Adrenal gland (tissue), 12 donors: ENCODE results near the gene ZFP92. TPM values are rescaled to one million over a fixed set of nuclear protein-coding genes. Genes with fewer than 3 reads are reported as not detected.

Experiments used
- DNase-seq, 7 donors: peaks; one replicate each; pipeline ENCODE4 v3.0.0-alpha.2; 2019 to 2020
- H3K27ac ChIP-seq, 5 donors: fragments of 200-600 bp; sonication (generic) in 4 of 5; 1 replicate in 3 of 5; 2 replicates in 2 of 5; pipeline versions ENCODE4 v1.5.1 to v1.8.0; 2016 to 2020; ENCODE audit warnings: mild to moderate bottlenecking in 1 of 5
- H3K27me3 ChIP-seq: fragments of 200-600 bp; 2 replicates; pipeline ENCODE4 v1.8.0; 2021
- H3K36me3 ChIP-seq, 2 donors: fragments of 200-600 bp; replicated peaks in 1 of 2; 1 replicate in 1 of 2; 2 replicates in 1 of 2; pipeline versions ENCODE4 v1.5.1 to v1.8.0; 2018 to 2022
- H3K4me1 ChIP-seq, 2 donors: fragments of 200-600 bp; replicated peaks in 1 of 2; 1 replicate in 1 of 2; 2 replicates in 1 of 2; pipeline versions ENCODE4 v1.5.1 to v1.8.0; 2018 to 2021
- H3K4me3 ChIP-seq, 4 donors: fragments of 200-600 bp; sonication (generic) in 3 of 4; one replicate each; pipeline ENCODE4 v1.5.1; 2016 to 2018
- H3K9me3 ChIP-seq, 3 donors: fragments of 200-600 bp; sonication (generic) in 1 of 3; replicated peaks in 1 of 3; 1 replicate in 2 of 3; 2 replicates in 1 of 3; pipeline versions ENCODE4 v1.5.1 to v1.8.0; 2016 to 2021
- POLR2A ChIP-seq, 2 donors: fragments of 450-650 bp; IDR thresholded peaks; one replicate each; pipeline ENCODE4 v1.6.1; 2017; ENCODE audit warnings: antibody characterized with exemption in 2 of 2, mild to moderate bottlenecking in 2 of 2, moderate library complexity in 1 of 2
- WGBS, 4 donors: extraction: QIAGEN DNeasy Blood & Tissue Kit in 2 of 4; methylation state at CpG; one replicate each; pipeline versions ENCODE4 v1.1.5 to v1.1.7; 2013 to 2017; 5-methylcytosine and 5-hydroxymethylcytosine counted together
- intact Hi-C, 2 donors: fragments of 100-400 bp; cut with DNase I; formaldehyde crosslinking; loops; one replicate each; pipeline versions ENCODE4 v1.14.1 to v1.15.0; 2022 to 2023
- polyA plus RNA-seq, 3 donors: library from polyadenylated mRNA; stranded (reverse); fragments of 200-250 nt in 2 of 3; fragments of 350-450 nt in 1 of 3; fragmentation: Illumina TruSeq in 1 of 3; extraction: RNeasy Lipid Tissue Mini Kit (QIAGEN cat#74804) in 1 of 3; gene quantifications; one replicate each; pipeline ENCODE4 v1.2.3, GENCODE V29; 2013 to 2014
- small RNA-seq, 2 donors: library from RNA; depleted of rRNA; stranded (forward); fragments of <200 nt; gene quantifications; one replicate each; pipeline ENCODE3, GENCODE V24; 2016
- total RNA-seq, 9 donors: library from RNA; depleted of rRNA in 4 of 9; stranded (reverse); fragments of >200 nt in 4 of 9; fragments of 120-200 nt in 1 of 9; fragmentation: NEBNext Ultra II Directional in 1 of 9; extraction: Animal tissue kit (Norgen Biotek cat#: 25700) in 1 of 9; gene quantifications; one replicate each; pipeline versions ENCODE4 v1.1.0 to v1.2.4, GENCODE V29; 2013 to 2023
- TF ChIP-seq, protein P1 (sequence below), 6 experiments: fragments of 450-650 bp in 4 of 6; fragments of 200-600 bp in 2 of 6; sonication (generic) in 1 of 6; IDR thresholded peaks; 1 replicate in 5 of 6; 2 replicates in 1 of 6; pipeline versions ENCODE4 v1.5.1 to v1.8.0; 2016 to 2021; ENCODE audit warnings: antibody characterized with exemption in 6 of 6, mild to moderate bottlenecking in 2 of 6, moderate library complexity in 1 of 6
- donor health status: healthy with polysubstance abuse.
- donor health status: Bipolar disorder and iron deficiency.
- donor health status: DM: yes; HTN: yes; CAD: no.
- donor health status: DM: no; HTN: no; CAD: no.
- donor health status: DM: no; HTN: no; CAD: no.
- donor health status: DM: yes; HTN: yes; CAD: no.

Gene ZFP92
- total and polyA plus RNA-seq, 12 donors = 0.71 to 7.5 (median 4.0) TPM

DNA sequence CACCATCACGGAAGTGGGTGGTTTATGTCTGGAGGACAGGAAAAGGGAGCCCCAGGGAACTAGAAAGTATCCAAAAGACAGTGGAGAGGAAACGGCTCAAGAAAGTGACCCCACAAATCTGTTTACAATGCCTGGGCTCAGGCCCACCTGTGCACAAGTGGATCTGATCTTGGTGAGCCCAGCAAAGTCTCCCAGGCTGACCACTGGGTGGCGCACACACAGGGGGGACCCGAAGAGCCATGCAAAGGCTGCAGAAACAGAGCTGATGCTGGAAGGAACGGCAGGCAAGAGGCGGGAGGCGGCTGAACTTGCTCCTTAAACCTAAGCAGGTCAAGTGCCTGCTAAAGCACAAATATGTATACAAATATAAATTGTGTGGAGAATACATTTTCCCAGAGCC is 49.6 kb downstream of the ZFP92 start:
- no peaks in the 10 kb centered on the region for H3K36me3 ChIP-seq
- no peak overlapping the region for H3K4me3 ChIP-seq
- no peaks in the 10 kb centered on the region for H3K9me3 ChIP-seq
- H3K27ac ChIP-seq = no peak overlapping the region
- no peaks in the 10 kb centered on the region for H3K27me3 ChIP-seq
- no peak for TF ChIP-seq POLR2A (IDR thresholded peaks at IDR 0.05)
- TF ChIP-seq, protein P1, sequence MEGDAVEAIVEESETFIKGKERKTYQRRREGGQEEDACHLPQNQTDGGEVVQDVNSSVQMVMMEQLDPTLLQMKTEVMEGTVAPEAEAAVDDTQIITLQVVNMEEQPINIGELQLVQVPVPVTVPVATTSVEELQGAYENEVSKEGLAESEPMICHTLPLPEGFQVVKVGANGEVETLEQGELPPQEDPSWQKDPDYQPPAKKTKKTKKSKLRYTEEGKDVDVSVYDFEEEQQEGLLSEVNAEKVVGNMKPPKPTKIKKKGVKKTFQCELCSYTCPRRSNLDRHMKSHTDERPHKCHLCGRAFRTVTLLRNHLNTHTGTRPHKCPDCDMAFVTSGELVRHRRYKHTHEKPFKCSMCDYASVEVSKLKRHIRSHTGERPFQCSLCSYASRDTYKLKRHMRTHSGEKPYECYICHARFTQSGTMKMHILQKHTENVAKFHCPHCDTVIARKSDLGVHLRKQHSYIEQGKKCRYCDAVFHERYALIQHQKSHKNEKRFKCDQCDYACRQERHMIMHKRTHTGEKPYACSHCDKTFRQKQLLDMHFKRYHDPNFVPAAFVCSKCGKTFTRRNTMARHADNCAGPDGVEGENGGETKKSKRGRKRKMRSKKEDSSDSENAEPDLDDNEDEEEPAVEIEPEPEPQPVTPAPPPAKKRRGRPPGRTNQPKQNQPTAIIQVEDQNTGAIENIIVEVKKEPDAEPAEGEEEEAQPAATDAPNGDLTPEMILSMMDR (IDR thresholded peaks at IDR 0.05) = peak in 5 of 6 experiments; percentile 35 to 60 (median 50)
- no peaks in the 10 kb centered on the region for H3K4me1 ChIP-seq
- intact Hi-C loops = loop anchor here in 1 of 2 donors (5.0 kb wide), 1 partner anchor 46 kb away; no protein-coding TSS in a partner anchor
- WGBS, 4 donors = 43 to 60% (median 50%) methylated on average over 4 to 7 of the region's 7 CpGs
- DNase-seq = peak; percentile 39 to 61 (median 46)

Small RNA genes lying within 50 kb of the gene (small RNA-seq; reads per million reads assigned to genes)
- 0 reads per million in 2 donors for gene RN7SL667P

Other genes with a start within 250 kb of the ZFP92 start
- gene MAGEA1, start 232.2 kb upstream of the ZFP92 start, total RNA-seq = not detected
- not detected for gene MAGEA1, start 232.2 kb upstream of the ZFP92 start, polyA plus RNA-seq
- gene PNMA6F, start 89.7 kb upstream of the ZFP92 start, total RNA-seq = under 1 TPM in 4 of 9 donors, not detected in 5; 0.14 to 0.54 (median 0.32) TPM
- 1 to 10 TPM in 1 of 3 donors, under 1 TPM in 2; 0.30 to 1.1 (median 0.40) TPM for gene PNMA6F, start 89.7 kb upstream of the ZFP92 start, polyA plus RNA-seq
- gene ZNF275, start 77.3 kb upstream of the ZFP92 start, total RNA-seq = 100 to 1,000 TPM in 5 of 9 donors, 10 to 100 TPM in 4; 64.1 to 252 (median 114) TPM
- 100 to 1,000 TPM in 1 of 3 donors, 10 to 100 TPM in 2; 22.8 to 216 (median 47.3) TPM for gene ZNF275, start 77.3 kb upstream of the ZFP92 start, polyA plus RNA-seq
- under 1 TPM in 5 of 9 donors, not detected in 4; 0.07 to 0.27 (median 0.13) TPM for gene PNMA6E, start 10.1 kb upstream of the ZFP92 start, total RNA-seq
- gene PNMA6E, start 10.1 kb upstream of the ZFP92 start, polyA plus RNA-seq = under 1 TPM in 2 of 3 donors, not detected in 1; 0.16 to 0.20 TPM
- 1 to 10 TPM in 3 of 9 donors, under 1 TPM in 5, not detected in 1; 0.28 to 4.3 (median 0.63) TPM for gene TREX2, start 34.6 kb downstream of the ZFP92 start, total RNA-seq
- gene TREX2, start 34.6 kb downstream of the ZFP92 start, polyA plus RNA-seq = 1 to 10 TPM in 2 of 3 donors, not detected in 1; 1.7 to 1.8 TPM
- 10 to 100 TPM; 13.0 to 46.3 (median 19.3) TPM for gene HAUS7, start 59.1 kb downstream of the ZFP92 start, total RNA-seq
- gene HAUS7, start 59.1 kb downstream of the ZFP92 start, polyA plus RNA-seq = 100 to 1,000 TPM in 1 of 3 donors, 10 to 100 TPM in 1, 1 to 10 TPM in 1; 7.3 to 111 (median 59.1) TPM
- gene BGN, start 83.5 kb downstream of the ZFP92 start, total RNA-seq = 100 to 1,000 TPM in 7 of 9 donors, 10 to 100 TPM in 2; 18.9 to 338 (median 254) TPM
- 100 to 1,000 TPM; 176 to 598 (median 240) TPM for gene BGN, start 83.5 kb downstream of the ZFP92 start, polyA plus RNA-seq
- 10 to 100 TPM in 8 of 9 donors, 1 to 10 TPM in 1; 1.1 to 46.4 (median 19.9) TPM for gene ATP2B3, start 106.2 kb downstream of the ZFP92 start, total RNA-seq
- gene ATP2B3, start 106.2 kb downstream of the ZFP92 start, polyA plus RNA-seq = 10 to 100 TPM in 2 of 3 donors, 1 to 10 TPM in 1; 9.8 to 15.3 (median 13.6) TPM
- 10 to 100 TPM; 13.2 to 36.7 (median 24.1) TPM for gene CCNQ, start 187.7 kb downstream of the ZFP92 start, total RNA-seq
- 10 to 100 TPM; 18.7 to 48.5 (median 38.1) TPM for gene CCNQ, start 187.7 kb downstream of the ZFP92 start, polyA plus RNA-seq
- 10 to 100 TPM in 1 of 9 donors, under 1 TPM in 5, not detected in 3; 0.11 to 15.9 (median 0.24) TPM for gene DUSP9, start 235.7 kb downstream of the ZFP92 start, total RNA-seq
- not detected for gene DUSP9, start 235.7 kb downstream of the ZFP92 start, polyA plus RNA-seq